ENCODE measurements around the gene NCAPG2. TPM values are rescaled to one million over a fixed set of nuclear protein-coding genes. Genes with fewer than 3 reads are reported as not detected.
"Not testable (repeated sequence)": the region's sequence is repeated elsewhere in the genome, so short reads cannot be mapped to it uniquely, and the experiment has no call there.

Gene NCAPG2
- total RNA-seq, 4 donors from 2014 or later, result 4.2 to 6.2 (median 4.4) TPM

GRCh38 chr7:158633055-158633956 is 71.3 kb downstream of the NCAPG2 start:
- Histone ChIP-seq H3K36me3 (peaks cover 0 to 17% (median 8%) of the 10 kb centered on the region in 4 donors), H3K27ac (replicated peaks in 1 of 4) (no peak overlapping the region), H3K27me3 (no peaks in the 10 kb centered on the region), H3K4me3 (no peak overlapping the region), H3K4me1 (no peaks in the 10 kb centered on the region), H3K9me3 (no peaks in the 10 kb centered on the region)
- TF ChIP-seq POLR2AphosphoS5 (IDR thresholded peaks at IDR 0.05) (no peak), CTCF (IDR thresholded peaks at IDR 0.05) (no peak)
- intact Hi-C loops (cut with DNase I), result no loop called here
- 97% methylated on average over 11 of the region's 11 CpGs for WGBS
- no peak for DNase-seq (ENCODE audit: extremely low spot score)

GRCh38 chr7:158631574-158632195 is 72.9 kb downstream of the NCAPG2 start:
- H3K9me3 ChIP-seq, result no peaks in the 10 kb centered on the region
- intact Hi-C loops (cut with DNase I), result no loop called here
- DNase-seq (ENCODE audit: extremely low spot score), result no peak
- no peak for TF ChIP-seq CTCF (IDR thresholded peaks at IDR 0.05)
- TF ChIP-seq EP300 (IDR thresholded peaks at IDR 0.05), result no peak
- no peak for TF ChIP-seq POLR2AphosphoS5 (IDR thresholded peaks at IDR 0.05)
- no peak for TF ChIP-seq POLR2A (IDR thresholded peaks at IDR 0.05; ENCODE audit: low read depth)
- no peak overlapping the region for H3K27ac ChIP-seq (replicated peaks in 1 of 4)
- WGBS, result 92% methylated on average over 3 of the region's 3 CpGs
- H3K36me3 ChIP-seq, result peaks cover 0 to 17% (median 8%) of the 10 kb centered on the region in 4 donors
- H3K4me1 ChIP-seq, result no peaks in the 10 kb centered on the region
- H3K27me3 ChIP-seq, result no peaks in the 10 kb centered on the region
- no peak overlapping the region for H3K4me3 ChIP-seq

- intact Hi-C loops (cut with DNase I); H3K27me3 ChIP-seq; H3K9me3 ChIP-seq; H3K4me3 ChIP-seq; H3K27ac ChIP-seq (replicated peaks in 1 of 4); H3K4me1 ChIP-seq; DNase-seq (ENCODE audit: extremely low spot score): not testable (repeated sequence)
- H3K36me3 ChIP-seq, result peaks cover 0 to 17% (median 8%) of the 10 kb centered on the region in 4 donors
- 96% methylated on average over 8 of the region's 8 CpGs for WGBS
These were observed 78.3 kb downstream of the NCAPG2 start for GRCh38 chr7:158626289-158626688.

GRCh38 chr7:158623241-158623640 is 81.4 kb downstream of the NCAPG2 start:
- Histone ChIP-seq H3K4me3 (no peak overlapping the region), H3K4me1 (no peaks in the 10 kb centered on the region), H3K27me3 (no peaks in the 10 kb centered on the region), H3K36me3 (no peaks in the 10 kb centered on the region), H3K9me3 (no peaks in the 10 kb centered on the region), H3K27ac (replicated peaks in 1 of 4) (no peak overlapping the region)
- no peak for DNase-seq (ENCODE audit: extremely low spot score)
- TF ChIP-seq CTCF (IDR thresholded peaks at IDR 0.05), result no peak
- TF ChIP-seq POLR2AphosphoS5 (IDR thresholded peaks at IDR 0.05), result no peak
- TF ChIP-seq EP300 (IDR thresholded peaks at IDR 0.05), result no peak
- WGBS, result 94% methylated on average over 13 of the region's 13 CpGs
- intact Hi-C loops (cut with DNase I), result no loop called here

DNA sequence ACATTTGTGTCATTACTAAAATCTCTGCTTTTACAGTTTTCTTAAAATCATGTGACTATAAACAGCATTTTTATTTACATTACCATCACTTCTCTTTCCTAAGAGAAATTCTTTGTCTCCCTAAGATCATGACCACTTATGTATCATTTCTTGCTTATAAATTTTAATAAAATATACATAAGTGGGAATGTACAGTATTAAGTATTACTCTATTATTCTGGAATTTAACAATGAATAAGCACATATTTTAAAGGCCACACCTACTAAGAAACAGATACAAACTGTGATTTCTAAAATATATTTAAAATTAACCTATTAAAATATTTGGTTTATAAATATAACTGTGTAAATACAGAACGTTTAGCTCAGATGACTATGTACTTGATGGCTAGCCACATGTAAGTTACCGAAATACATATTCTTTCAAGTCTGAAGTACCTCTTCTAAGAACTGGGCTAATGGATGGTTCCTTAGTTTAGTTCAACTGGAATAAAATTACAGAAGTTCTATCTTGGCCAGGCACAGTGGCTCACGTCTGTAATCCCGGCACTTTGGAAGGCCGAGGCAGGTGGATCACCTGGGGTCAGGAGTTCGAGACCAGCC is 83.7 kb downstream of the NCAPG2 start:
- no peaks in the 10 kb centered on the region for H3K9me3 ChIP-seq
- no peaks in the 10 kb centered on the region for H3K36me3 ChIP-seq
- no peak overlapping the region for H3K27ac ChIP-seq (replicated peaks in 1 of 4)
- no peak overlapping the region for H3K4me3 ChIP-seq
- intact Hi-C loops (cut with DNase I), result no loop called here
- 91% methylated on average over 6 of the region's 6 CpGs for WGBS
- TF ChIP-seq EP300 (IDR thresholded peaks at IDR 0.05) (no peak), POLR2A (IDR thresholded peaks at IDR 0.05; ENCODE audit: low read depth) (no peak), POLR2AphosphoS5 (IDR thresholded peaks at IDR 0.05) (no peak), CTCF (IDR thresholded peaks at IDR 0.05) (no peak)
- H3K4me1 ChIP-seq, result no peaks in the 10 kb centered on the region
- DNase-seq (ENCODE audit: extremely low spot score), result no peak
- H3K27me3 ChIP-seq, result no peaks in the 10 kb centered on the region
